Caco-2 (cell line): ENCODE data around the gene DENND2A. TPM values are rescaled to one million over a fixed set of nuclear protein-coding genes. Genes with fewer than 3 reads are reported as not detected.

Source experiments
- BruUV-seq: library from RNA; stranded (reverse); fragments of 400-500 nt; replicated peaks from 2 replicates; lab custom pipeline; 2021; lab: Mats Ljungman, UMichigan
- CTCF ChIA-PET: fragments of 300-600 bp; sonication (Branson Sonifier 250); formaldehyde crosslinking; loops from one replicate; lab custom pipeline; 2022; ENCODE audit warnings: antibody characterized with exemption; lab: Charles Lee
- POLR2A ChIA-PET: fragments of 300-600 bp; sonication (Branson Sonifier 250); formaldehyde crosslinking; loops from one replicate; lab custom pipeline; 2022; ENCODE audit warnings: antibody characterized with exemption; lab: Charles Lee
- DNase-seq, 2 experiments: peaks; one replicate each; pipeline versions ENCODE4 v3.0.0 to v3.0.0-alpha.2; 2020 to 2022
- H3K27me3 ChIP-seq: replicated peaks from 2 replicates; pipeline ENCODE4 v1.6.0; 2011; ENCODE audit warnings: low read length; ENCODE audit not compliant: control insufficient read depth, insufficient read depth
- H3K36me3 ChIP-seq: 2 replicates; pipeline ENCODE4 v1.5.1; 2011; ENCODE audit warnings: low read length; ENCODE audit not compliant: control insufficient read depth, insufficient read depth
- H3K4me1 ChIP-seq: fragments of 250-450 bp; sonication (Bioruptor Pico); 2 replicates; pipeline ENCODE4 v1.5.1; 2020; ENCODE audit warnings: mild to moderate bottlenecking
- H3K4me3 ChIP-seq: 2 replicates; pipeline ENCODE4 v1.5.1; 2011; ENCODE audit warnings: low read depth, mild to moderate bottlenecking, control low read depth, low read length
- H3K9me3 ChIP-seq: fragments of 250-450 bp; sonication (Bioruptor Pico); 2 replicates; pipeline ENCODE4 v1.5.1; 2020; ENCODE audit warnings: mild to moderate bottlenecking, moderate library complexity
- H3K27ac Mint-ChIP-seq: one replicate; pipeline ENCODE4 v1.8.0; 2022; ENCODE audit warnings: mixed read lengths; ENCODE audit not compliant: unreplicated experiment
- H3K27me3 Mint-ChIP-seq: one replicate; pipeline ENCODE4 v1.8.0; 2022; ENCODE audit warnings: mixed read lengths; ENCODE audit not compliant: insufficient read depth, unreplicated experiment
- H3K36me3 Mint-ChIP-seq: one replicate; pipeline ENCODE4 v1.8.0; 2022; ENCODE audit warnings: mild to moderate bottlenecking, mixed read lengths; ENCODE audit not compliant: insufficient read depth, unreplicated experiment
- H3K4me1 Mint-ChIP-seq: one replicate; pipeline ENCODE4 v1.8.0; 2022; ENCODE audit warnings: low read depth, mixed read lengths; ENCODE audit not compliant: unreplicated experiment
- H3K4me3 Mint-ChIP-seq: one replicate; pipeline ENCODE4 v1.8.0; 2022; ENCODE audit warnings: mild to moderate bottlenecking, moderate library complexity, mixed read lengths; ENCODE audit not compliant: unreplicated experiment
- H3K9me3 Mint-ChIP-seq: one replicate; pipeline ENCODE4 v1.8.0; 2022; ENCODE audit warnings: mixed read lengths; ENCODE audit not compliant: unreplicated experiment
- CTCF ChIP-seq, 2 experiments: fragments of 200-600 bp in 1 of 2; IDR thresholded peaks; 1 replicate in 1 of 2; 2 replicates in 1 of 2; pipeline versions ENCODE4 v1.5.1 to v1.8.0; 2011 to 2022; ENCODE audit warnings: antibody characterized with exemption in 1 of 2, control low read depth in 1 of 2, inconsistent platforms in 1 of 2, low read depth in 1 of 2, low read length in 1 of 2, mild to moderate bottlenecking in 1 of 2, moderate library complexity in 1 of 2; ENCODE audit not compliant: insufficient read depth in 1 of 2, severe bottlenecking in 1 of 2, unreplicated experiment in 1 of 2
- intact Hi-C: fragments of 100-400 bp; cut with micrococcal nuclease; formaldehyde crosslinking; loops from one replicate; pipeline ENCODE4 v1.10.0; 2022; ENCODE audit not compliant: unreplicated experiment
- total RNA-seq: library from RNA; stranded (reverse); gene quantifications from 2 replicates; pipeline ENCODE4 v1.2.3, GENCODE V29; 2022

Gene DENND2A
- total RNA-seq, 1 experiment from 2014 or later: 0.95 TPM

- Histone ChIP-seq H3K36me3 (no peaks in the 10 kb centered on the region), H3K4me3 (no peak overlapping the region), H3K4me1 (no peaks in the 10 kb centered on the region), H3K27me3 (no peaks in the 10 kb centered on the region), H3K9me3 (no peaks in the 10 kb centered on the region)
- POLR2A ChIA-PET: no interaction called here
- DNase-seq: no peak
- BruUV-seq: no TSS peak
- CTCF ChIA-PET: interaction anchor here (0.6 kb wide), 1 partner anchor 74 kb away, joined by 3 read pairs; no protein-coding TSS in a partner anchor
- Mint-ChIP-seq H3K27ac (no peak overlapping the region), H3K4me3 (no peak overlapping the region), H3K4me1 (no peaks in the 10 kb centered on the region), H3K27me3 (peaks cover 5% of the 10 kb centered on the region), H3K36me3 (no peaks in the 10 kb centered on the region), H3K9me3 (no peaks in the 10 kb centered on the region)
- no peak for TF ChIP-seq CTCF (IDR thresholded peaks at IDR 0.05; ENCODE audit: insufficient read depth in 1 of 2, low read depth in 1 of 2, low read length in 1 of 2, severe bottlenecking in 1 of 2, unreplicated experiment in 1 of 2)
- intact Hi-C loops: no loop called here
These were observed 54.1 kb downstream of the DENND2A start for GRCh38 chr7:140586516-140586915.

DNA sequence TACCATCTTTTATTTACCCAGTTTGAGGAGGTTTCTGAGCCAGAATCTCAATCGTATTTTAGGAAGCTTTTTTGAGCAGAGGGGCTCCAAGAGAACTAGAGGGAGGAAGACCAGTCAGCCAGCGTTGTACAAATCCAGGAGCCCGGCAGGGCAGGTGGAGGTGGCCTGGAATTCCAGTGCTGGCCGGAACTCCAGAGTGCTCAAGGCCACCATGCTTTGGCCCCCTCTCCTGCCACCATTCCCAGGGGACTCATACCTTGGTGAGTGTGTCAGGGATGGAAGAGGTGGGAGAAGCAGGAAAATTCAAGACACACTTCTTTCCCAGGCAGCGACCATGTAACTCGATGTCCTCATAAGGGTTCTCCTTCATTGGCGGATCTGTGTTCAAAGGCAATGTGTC is 55.3 kb downstream of the DENND2A start:
- Mint-ChIP-seq H3K4me1 (no peaks in the 10 kb centered on the region), H3K4me3 (no peak overlapping the region), H3K27me3 (peaks cover 5% of the 10 kb centered on the region), H3K27ac (no peak overlapping the region), H3K36me3 (no peaks in the 10 kb centered on the region), H3K9me3 (no peaks in the 10 kb centered on the region)
- ChIA-PET POLR2A (no interaction called here), CTCF (no interaction called here)
- H3K4me1 ChIP-seq: no peaks in the 10 kb centered on the region
- no peak overlapping the region for H3K4me3 ChIP-seq
- H3K36me3 ChIP-seq: no peaks in the 10 kb centered on the region
- no peak for DNase-seq
- no peak for TF ChIP-seq CTCF (IDR thresholded peaks at IDR 0.05; ENCODE audit: insufficient read depth in 1 of 2, low read depth in 1 of 2, low read length in 1 of 2, severe bottlenecking in 1 of 2, unreplicated experiment in 1 of 2)
- no TSS peak for BruUV-seq
- no peaks in the 10 kb centered on the region for H3K27me3 ChIP-seq
- intact Hi-C loops: no loop called here
- no peaks in the 10 kb centered on the region for H3K9me3 ChIP-seq

GRCh38 chr7:140584195-140584851 is 56.3 kb downstream of the DENND2A start:
- H3K4me1 ChIP-seq: no peaks in the 10 kb centered on the region
- CTCF ChIA-PET: no interaction called here
- H3K36me3 Mint-ChIP-seq: no peaks in the 10 kb centered on the region

More at GRCh38 chr7:140584195-140584851, 56.3 kb downstream of the DENND2A start:
- no peak overlapping the region for H3K4me3 Mint-ChIP-seq
- BruUV-seq: no TSS peak
- Histone ChIP-seq H3K9me3 (no peaks in the 10 kb centered on the region), H3K36me3 (no peaks in the 10 kb centered on the region), H3K27me3 (no peaks in the 10 kb centered on the region), H3K4me3 (no peak overlapping the region)
- no peaks in the 10 kb centered on the region for H3K4me1 Mint-ChIP-seq
- POLR2A ChIA-PET: no interaction called here
- intact Hi-C loops: no loop called here
- no peak for DNase-seq
- H3K27ac Mint-ChIP-seq: no peak overlapping the region
- H3K9me3 Mint-ChIP-seq: no peaks in the 10 kb centered on the region
- TF ChIP-seq CTCF (IDR thresholded peaks at IDR 0.05; ENCODE audit: insufficient read depth in 1 of 2, low read depth in 1 of 2, low read length in 1 of 2, severe bottlenecking in 1 of 2, unreplicated experiment in 1 of 2): no peak
- peaks cover 5% of the 10 kb centered on the region for H3K27me3 Mint-ChIP-seq
